Heart left ventricle (tissue), 16 donors: Measurements from ENCODE around the gene S100B. TPM values are rescaled to one million over a fixed set of nuclear protein-coding genes. Genes with fewer than 3 reads are reported as not detected.
A peak's percentile ranks its signal among the peaks of the same experiment; 100 is the strongest.

ENCODE experiments used
- ATAC-seq, 4 donors: fragments of 200-7000 bp; cut with Tn5 transposase; one replicate each; pipeline ENCODE4 v1.9.1; 2020 to 2022; ENCODE audit warnings: moderate library complexity in 4 of 4, mild to moderate bottlenecking in 3 of 4, moderate number of reproducible peaks in 1 of 4
- DNase-seq, 5 donors: peaks; one replicate each; pipeline ENCODE4 v3.0.0-alpha.2; 2020
- H3K27ac ChIP-seq, 12 donors: fragments of 200-600 bp; sonication (generic) in 4 of 12; one replicate each; pipeline versions ENCODE4 v1.5.0 to v1.8.0; 2016 to 2022; ENCODE audit warnings: mild to moderate bottlenecking in 2 of 12
- H3K27me3 ChIP-seq, 9 donors: fragments of 200-600 bp; sonication (generic) in 2 of 9; one replicate each; pipeline versions ENCODE4 v1.5.1 to v1.8.0; 2016 to 2022; ENCODE audit warnings: mild to moderate bottlenecking in 3 of 9
- H3K36me3 ChIP-seq, 9 donors: fragments of 200-600 bp; sonication (generic) in 2 of 9; one replicate each; pipeline versions ENCODE4 v1.5.0 to v1.8.0; 2018 to 2022; ENCODE audit warnings: mild to moderate bottlenecking in 2 of 9
- H3K4me1 ChIP-seq, 12 donors: fragments of 200-600 bp; sonication (generic) in 4 of 12; one replicate each; pipeline versions ENCODE4 v1.5.0 to v1.8.0; 2016 to 2022; ENCODE audit warnings: mild to moderate bottlenecking in 3 of 12
- H3K4me3 ChIP-seq, 12 donors: fragments of 200-600 bp; sonication (generic) in 4 of 12; one replicate each; pipeline versions ENCODE4 v1.5.0 to v1.8.0; 2017 to 2022; ENCODE audit warnings: mild to moderate bottlenecking in 9 of 12, moderate library complexity in 4 of 12
- H3K9me3 ChIP-seq, 12 donors: fragments of 200-600 bp; sonication (generic) in 4 of 12; one replicate each; pipeline versions ENCODE4 v1.5.0 to v1.8.0; 2016 to 2022; ENCODE audit warnings: mild to moderate bottlenecking in 1 of 12
- CTCF ChIP-seq, 12 donors: fragments of 200-600 bp; sonication (generic) in 4 of 12; IDR thresholded peaks; one replicate each; pipeline versions ENCODE4 v1.5.0 to v1.8.0; 2018 to 2022; ENCODE audit warnings: antibody characterized with exemption in 12 of 12, mild to moderate bottlenecking in 5 of 12
- POLR2A ChIP-seq, 2 donors: fragments of 450-650 bp; IDR thresholded peaks; one replicate each; pipeline ENCODE4 v1.6.1; 2017; ENCODE audit warnings: antibody characterized with exemption in 2 of 2, mild to moderate bottlenecking in 2 of 2, moderate library complexity in 2 of 2
- WGBS, 4 donors: extraction: QIAGEN DNeasy Blood & Tissue Kit in 2 of 4; methylation state at CpG; one replicate each; pipeline versions ENCODE4 v1.1.5 to v1.1.7; 2013 to 2018; 5-methylcytosine and 5-hydroxymethylcytosine counted together
- intact Hi-C, 10 donors: fragments of 100-400 bp; cut with DNase I; formaldehyde crosslinking; loops; one replicate each; pipeline versions ENCODE4 v1.11.1 to v1.14.2; 2022
- polyA plus RNA-seq, 2 donors: library from polyadenylated mRNA; stranded (reverse); fragments of 200-250 nt; gene quantifications; one replicate each; pipeline ENCODE4 v1.2.3, GENCODE V29; 2013
- total RNA-seq, 9 donors: library from RNA; depleted of rRNA in 2 of 9; stranded (reverse); fragments of >200 nt in 2 of 9; fragmentation: NEBNext Ultra II Directional in 3 of 9; extraction: Animal tissue kit (Norgen Biotek cat#: 25700) in 3 of 9; gene quantifications; one replicate each; pipeline versions ENCODE4 v1.1.0 to v1.2.4, GENCODE V29; 2016 to 2023
- donor health status: ischemic (EF 13 %, LVEDD 7.1; RV severe dilation, severe dysfunction).
- donor health status: healthy with polysubstance abuse.
- donor health status: DM: no; HTN: yes; CAD: no.
- donor health status: DM: no; HTN: no; CAD: no.
- donor health status: ischemic (EF 25% LVEDD 6.9; RV normal size, moderate dysfunction).
- donor health status: ischemic (EF 25% LVEDD 5.7; RV mildly dilated, moderate dysfunction).
- donor health status: healthy.
- donor health status: DM: yes; HTN: yes; CAD: no.
- donor health status: ischemic (EF 35%, LVEDD 5.7; RV mildly dilated, moderate dysfunction).
- donor health status: nonischemic (EF 11% LVEDD 7.7; RV severe dilation, severe dysfunction).
- donor health status: DM: yes; HTN: yes; CAD: no.
- donor health status: PGD.
- donor health status: ischemic (EF 29% LVEDD 5.4; RV normal size, mild dysfunction).
- donor health status: nonischemic (EF 23%, LVEDD 6.1; RV moderate dilation, normal function).

S100B gene
- total and polyA plus RNA-seq, 11 donors = 0.49 to 36.3 (median 3.3) TPM

- Histone ChIP-seq H3K9me3 (peaks cover 0 to 26% (median 2%) of the 10 kb centered on the region in 12 donors), H3K27me3 (no peaks in the 10 kb centered on the region), H3K4me1 (peaks cover 0 to 18% (median 0%) of the 10 kb centered on the region in 12 donors), H3K36me3 (peaks cover 0 to 90% (median 85%) of the 10 kb centered on the region in 9 donors), H3K27ac (no peak overlapping the region), H3K4me3 (no peak overlapping the region)
- intact Hi-C loops = no loop called here
- DNase-seq = no peak
- ATAC-seq = no peak
- WGBS, 4 donors = 95 to 97% (median 96%) methylated on average over 4 of the region's 4 CpGs
- TF ChIP-seq POLR2A (IDR thresholded peaks at IDR 0.05) (no peak), CTCF (IDR thresholded peaks at IDR 0.05) (no peak)
Measured at GRCh38 chr21:46568562-46568961, 36.3 kb downstream of the S100B start.

- 87 to 95% (median 93%) methylated on average over 15 of the region's 15 CpGs for WGBS, 4 donors
- H3K4me3 ChIP-seq = no peak overlapping the region
- ATAC-seq (no peak), DNase-seq (no peak)
- TF ChIP-seq CTCF (IDR thresholded peaks at IDR 0.05) (no peak), POLR2A (IDR thresholded peaks at IDR 0.05) (no peak)
- H3K4me1 ChIP-seq = peaks cover 0 to 18% (median 0%) of the 10 kb centered on the region in 12 donors
- peaks cover 0 to 15% (median 0%) of the 10 kb centered on the region in 12 donors for H3K9me3 ChIP-seq
- intact Hi-C loops = no loop called here
- peaks cover 0 to 94% (median 88%) of the 10 kb centered on the region in 9 donors for H3K36me3 ChIP-seq
- H3K27me3 ChIP-seq = no peaks in the 10 kb centered on the region
- no peak overlapping the region for H3K27ac ChIP-seq
Measured at GRCh38 chr21:46567348-46567747, 37.5 kb downstream of the S100B start.

- Histone ChIP-seq H3K36me3 (peaks cover 0 to 98% (median 87%) of the 10 kb centered on the region in 9 donors), H3K27ac (no peak overlapping the region), H3K9me3 (no peaks in the 10 kb centered on the region), H3K4me1 (peaks cover under 1 to 20% (median 8%) of the 10 kb centered on the region in 12 donors), H3K4me3 (no peak overlapping the region), H3K27me3 (no peaks in the 10 kb centered on the region)
- WGBS, 4 donors = 83 to 97% (median 88%) methylated on average over 4 to 10 of the region's 10 CpGs
- TF ChIP-seq POLR2A (IDR thresholded peaks at IDR 0.05) (no peak), CTCF (IDR thresholded peaks at IDR 0.05) (no peak)
- DNase-seq (no peak), ATAC-seq (peak in 1 of 4 donors; percentile 9)
- intact Hi-C loops = no loop called here
Measured at GRCh38 chr21:46564391-46564790, 40.5 kb downstream of the S100B start.

GRCh38 chr21:46562964-46563607, 41.8 kb downstream of the S100B start:
- 77 to 84% (median 80%) methylated on average over 11 to 14 of the region's 14 CpGs for WGBS, 4 donors
- peaks cover 3 to 25% (median 13%) of the 10 kb centered on the region in 12 donors for H3K4me1 ChIP-seq
- H3K27me3 ChIP-seq = no peaks in the 10 kb centered on the region
- H3K4me3 ChIP-seq = no peak overlapping the region
- H3K36me3 ChIP-seq = peaks cover 0 to 99% (median 87%) of the 10 kb centered on the region in 9 donors
- H3K9me3 ChIP-seq = no peaks in the 10 kb centered on the region
- intact Hi-C loops = no loop called here
- H3K27ac ChIP-seq = no peak overlapping the region
- TF ChIP-seq POLR2A (IDR thresholded peaks at IDR 0.05) (no peak), CTCF (IDR thresholded peaks at IDR 0.05) (no peak)
- DNase-seq = peak in 2 of 5 donors; percentile 40 to 48
- no peak for ATAC-seq
